GM19025 (cell line): Measurements from ENCODE around the gene SSRP1.

Experiments used
- ATAC-seq: cut with Tn5 transposase; IDR thresholded peaks from one replicate; pipeline ENCODE4 v1.9.1; 2021; ENCODE audit warnings: mild to moderate bottlenecking, low read depth, moderate library complexity; ENCODE audit not compliant: unreplicated experiment

The SSRP1 gene

DNA sequence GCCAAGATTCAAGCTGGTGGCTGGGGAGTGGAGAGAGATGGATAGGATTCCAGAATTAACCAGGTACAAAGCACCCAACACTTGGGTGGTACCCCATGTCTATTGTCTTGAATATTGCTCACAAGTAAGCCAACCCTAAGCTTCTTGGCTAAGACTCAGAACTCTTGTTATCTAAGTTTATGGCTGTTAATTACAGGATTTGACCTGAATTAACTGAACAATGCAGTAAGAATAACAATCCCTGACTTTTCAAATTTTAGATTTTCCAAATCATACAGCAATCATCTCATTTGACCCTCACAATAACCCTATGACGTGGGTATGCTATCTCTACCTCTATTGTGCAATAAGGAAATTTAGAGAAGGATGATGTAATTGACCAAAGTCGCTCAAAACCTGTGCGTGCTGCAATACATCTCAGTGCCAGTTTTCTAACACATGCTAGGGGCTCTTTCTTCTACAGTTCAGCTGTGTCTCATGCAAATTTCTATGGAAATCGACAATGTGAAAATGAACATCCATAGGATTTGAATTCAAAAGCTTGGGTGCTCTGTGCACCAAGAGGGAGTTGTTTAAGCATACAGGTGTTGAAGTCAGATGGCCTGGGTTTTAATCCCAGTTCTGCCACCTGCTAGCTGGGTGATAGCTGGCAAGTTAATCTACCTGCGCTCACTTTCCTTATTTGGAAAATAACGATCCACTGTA lies 58.6 kb downstream of the SSRP1 start:
- ATAC-seq, result no peak

DNA sequence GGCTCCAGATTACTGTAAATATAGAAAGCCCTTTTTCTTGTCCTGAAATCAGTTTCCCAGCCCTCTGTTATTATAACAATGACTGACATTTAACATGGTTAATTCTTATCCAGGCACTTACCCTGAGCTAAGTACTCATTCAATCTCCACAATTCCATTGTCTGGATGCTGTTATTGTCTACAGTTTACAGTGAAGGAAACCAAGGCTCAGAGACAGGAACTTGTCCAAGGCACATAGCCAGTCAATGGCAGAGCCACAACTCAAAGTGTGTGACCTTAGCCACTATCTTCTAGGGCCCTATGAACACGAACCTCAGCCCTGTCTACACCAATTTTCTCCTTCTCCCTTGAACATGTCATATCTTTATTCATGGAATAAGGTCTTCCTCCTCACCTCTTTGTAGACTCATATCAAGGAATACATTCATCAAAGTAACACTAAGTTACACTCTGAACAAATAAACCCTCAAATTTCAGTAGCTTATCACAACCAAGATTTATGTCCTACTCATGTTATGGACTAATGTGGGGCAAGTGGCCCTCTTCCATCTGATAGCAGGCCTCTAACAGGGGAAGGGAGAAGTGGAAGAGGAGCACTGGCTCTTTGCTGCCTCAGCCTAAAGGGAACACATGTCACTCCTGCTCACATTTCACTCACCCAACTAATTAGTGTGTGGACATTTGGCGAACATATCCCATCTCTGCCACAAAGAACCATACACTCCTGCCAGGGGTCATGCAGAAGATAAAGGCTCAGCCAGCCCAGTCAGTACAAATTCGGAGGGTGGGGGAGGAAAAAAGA lies 59.3 kb downstream of the SSRP1 start:
- ATAC-seq, result no peak
